ENCODE measurements around the gene JAKMIP1. TPM values are rescaled to one million over a fixed set of nuclear protein-coding genes. Genes with fewer than 3 reads are reported as not detected.

The JAKMIP1 gene
- total RNA-seq, 1 donor from 2014 or later, result not detected

DNA sequence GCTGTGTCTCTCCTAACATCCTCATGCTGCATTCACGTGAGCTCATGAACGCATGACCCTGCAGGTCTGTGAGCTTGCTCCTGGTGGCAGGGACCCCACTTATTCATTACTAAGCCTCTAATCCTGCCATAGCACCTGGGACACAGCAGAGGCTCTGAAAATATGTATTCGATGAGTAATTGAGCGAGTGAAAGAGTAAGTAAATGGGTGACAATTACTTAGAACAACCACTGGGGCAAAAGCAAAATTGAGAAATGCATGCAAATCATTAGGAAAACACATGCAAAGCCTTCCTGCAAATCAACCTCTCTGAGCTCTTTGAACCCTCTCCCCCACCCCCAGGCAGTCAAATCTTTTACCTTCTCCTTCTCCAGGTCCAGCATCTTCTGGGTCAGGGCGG, 158.5 kb downstream of the JAKMIP1 start:
- TF ChIP-seq, protein P1, sequence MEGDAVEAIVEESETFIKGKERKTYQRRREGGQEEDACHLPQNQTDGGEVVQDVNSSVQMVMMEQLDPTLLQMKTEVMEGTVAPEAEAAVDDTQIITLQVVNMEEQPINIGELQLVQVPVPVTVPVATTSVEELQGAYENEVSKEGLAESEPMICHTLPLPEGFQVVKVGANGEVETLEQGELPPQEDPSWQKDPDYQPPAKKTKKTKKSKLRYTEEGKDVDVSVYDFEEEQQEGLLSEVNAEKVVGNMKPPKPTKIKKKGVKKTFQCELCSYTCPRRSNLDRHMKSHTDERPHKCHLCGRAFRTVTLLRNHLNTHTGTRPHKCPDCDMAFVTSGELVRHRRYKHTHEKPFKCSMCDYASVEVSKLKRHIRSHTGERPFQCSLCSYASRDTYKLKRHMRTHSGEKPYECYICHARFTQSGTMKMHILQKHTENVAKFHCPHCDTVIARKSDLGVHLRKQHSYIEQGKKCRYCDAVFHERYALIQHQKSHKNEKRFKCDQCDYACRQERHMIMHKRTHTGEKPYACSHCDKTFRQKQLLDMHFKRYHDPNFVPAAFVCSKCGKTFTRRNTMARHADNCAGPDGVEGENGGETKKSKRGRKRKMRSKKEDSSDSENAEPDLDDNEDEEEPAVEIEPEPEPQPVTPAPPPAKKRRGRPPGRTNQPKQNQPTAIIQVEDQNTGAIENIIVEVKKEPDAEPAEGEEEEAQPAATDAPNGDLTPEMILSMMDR (conservative IDR thresholded peaks at IDR 0.05; ENCODE audit: low read depth, low read length), result no peak
- no peak overlapping the region for H3K4me3 ChIP-seq (ENCODE audit: low read depth, low read length)
- no peak for DNase-seq (ENCODE audit: low read depth)

DNA sequence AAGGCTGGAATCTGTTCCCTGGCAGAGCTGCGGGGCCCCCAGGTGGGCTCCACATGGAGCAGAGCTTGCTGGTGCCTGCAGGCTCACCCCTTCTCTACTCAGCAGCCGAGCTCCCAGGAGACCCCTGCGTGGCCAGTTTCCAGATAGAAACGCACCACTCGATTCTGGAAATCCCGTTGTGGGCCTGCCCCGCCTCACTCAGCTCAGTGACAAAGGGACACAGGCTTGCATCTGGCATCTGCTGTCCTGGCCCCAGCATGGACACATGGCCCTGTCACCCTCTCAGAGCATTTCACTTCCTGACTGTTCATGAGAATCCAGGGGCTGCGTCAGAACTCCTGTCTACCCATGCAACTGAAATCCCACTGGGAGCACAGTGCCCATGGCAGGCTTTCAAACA, 161.6 kb downstream of the JAKMIP1 start:
- TF ChIP-seq, protein P1 (conservative IDR thresholded peaks at IDR 0.05; ENCODE audit: low read depth, low read length), result no peak
- no peak overlapping the region for H3K4me3 ChIP-seq (ENCODE audit: low read depth, low read length)
- DNase-seq (ENCODE audit: low read depth), result no peak

GRCh38 chr4:6035786-6036185, 164.6 kb downstream of the JAKMIP1 start:
- no peak overlapping the region for H3K4me3 ChIP-seq (ENCODE audit: low read depth, low read length)
- TF ChIP-seq, protein P1 (conservative IDR thresholded peaks at IDR 0.05; ENCODE audit: low read depth, low read length), result no peak
- no peak for DNase-seq (ENCODE audit: low read depth)

DNA sequence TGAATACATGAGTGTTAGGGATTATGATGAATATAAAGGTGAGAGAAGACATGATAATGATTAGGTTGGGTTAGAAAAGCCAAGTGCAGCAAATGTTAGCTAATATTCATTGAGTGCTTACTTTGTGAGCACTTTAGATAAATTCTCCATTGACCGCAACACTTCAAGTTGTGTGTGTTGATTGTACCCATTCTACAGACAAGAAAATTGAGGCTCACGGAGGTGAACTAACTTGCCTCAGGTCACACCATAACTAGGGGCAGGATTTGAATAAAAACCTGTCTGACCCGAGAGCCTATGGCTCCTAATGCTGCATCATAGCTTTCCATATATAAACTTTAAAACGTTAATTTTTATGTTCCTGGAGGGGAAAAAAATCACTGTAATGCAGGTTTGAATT, 167.0 kb downstream of the JAKMIP1 start:
- DNase-seq (ENCODE audit: low read depth), result no peak
- H3K4me3 ChIP-seq (ENCODE audit: low read depth, low read length), result no peak overlapping the region
- TF ChIP-seq, protein P1 (conservative IDR thresholded peaks at IDR 0.05; ENCODE audit: low read depth, low read length), result no peak

DNA sequence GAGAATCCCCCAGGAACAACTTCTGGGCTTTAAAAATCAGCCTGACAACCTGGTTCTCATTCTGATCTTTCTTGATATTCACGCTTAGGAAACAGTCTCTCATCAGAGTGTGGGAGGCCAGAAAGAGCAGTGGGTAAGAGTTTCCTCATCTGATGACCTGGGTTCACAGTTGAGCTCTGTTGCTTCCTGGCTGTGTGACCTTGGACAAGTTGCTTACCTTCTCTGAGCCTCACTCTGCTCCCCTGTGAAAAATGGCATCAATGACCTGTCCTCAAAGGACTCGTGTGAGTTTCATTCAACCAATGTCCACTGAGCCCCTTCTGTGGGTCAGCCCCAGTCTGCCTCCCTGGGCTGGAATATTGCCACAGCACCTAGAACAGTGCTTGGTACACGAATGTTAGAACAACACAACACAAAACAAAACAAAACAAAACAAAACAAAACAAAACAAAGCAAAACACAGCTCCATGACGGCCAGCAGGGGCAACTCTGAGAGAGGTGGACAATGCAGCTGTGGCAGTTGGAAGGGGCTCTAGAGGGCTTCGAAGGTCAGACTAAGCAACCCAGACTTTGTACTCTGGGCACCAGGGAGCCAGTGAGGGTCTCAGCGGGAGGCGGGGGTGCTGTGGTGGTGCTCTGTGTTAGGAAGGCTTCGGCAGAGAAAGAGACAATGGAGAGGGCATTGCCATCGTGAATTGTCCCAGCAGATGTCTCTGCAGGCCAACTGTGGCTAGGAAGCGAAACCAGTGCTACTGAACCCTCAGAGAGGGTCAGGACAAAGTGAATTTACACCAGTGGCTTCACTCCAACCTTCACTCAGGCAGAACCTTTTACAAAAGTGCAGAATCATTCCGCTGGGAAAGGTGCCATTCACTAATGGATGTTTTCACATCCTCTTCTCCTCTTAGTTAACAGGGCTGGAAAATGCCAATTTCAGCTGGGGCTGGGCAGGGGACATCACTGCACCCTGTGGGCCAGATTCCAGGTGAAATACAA, 167.8 kb downstream of the JAKMIP1 start:
- TF ChIP-seq, protein P1 (conservative IDR thresholded peaks at IDR 0.05; ENCODE audit: low read depth, low read length), result peak; percentile 57
- peak; percentile 81 for DNase-seq (ENCODE audit: low read depth)
- no peak overlapping the region for H3K4me3 ChIP-seq (ENCODE audit: low read depth, low read length)

GRCh38 chr4:6031846-6032245, 168.5 kb downstream of the JAKMIP1 start:
- TF ChIP-seq, protein P1 (conservative IDR thresholded peaks at IDR 0.05; ENCODE audit: low read depth, low read length), result no peak
- H3K4me3 ChIP-seq (ENCODE audit: low read depth, low read length), result no peak overlapping the region
- DNase-seq (ENCODE audit: low read depth), result no peak

Data from epithelial cell of proximal tubule (primary cell).